ENCODE measurements around the gene PLXNB2.

Gene PLXNB2

DNA sequence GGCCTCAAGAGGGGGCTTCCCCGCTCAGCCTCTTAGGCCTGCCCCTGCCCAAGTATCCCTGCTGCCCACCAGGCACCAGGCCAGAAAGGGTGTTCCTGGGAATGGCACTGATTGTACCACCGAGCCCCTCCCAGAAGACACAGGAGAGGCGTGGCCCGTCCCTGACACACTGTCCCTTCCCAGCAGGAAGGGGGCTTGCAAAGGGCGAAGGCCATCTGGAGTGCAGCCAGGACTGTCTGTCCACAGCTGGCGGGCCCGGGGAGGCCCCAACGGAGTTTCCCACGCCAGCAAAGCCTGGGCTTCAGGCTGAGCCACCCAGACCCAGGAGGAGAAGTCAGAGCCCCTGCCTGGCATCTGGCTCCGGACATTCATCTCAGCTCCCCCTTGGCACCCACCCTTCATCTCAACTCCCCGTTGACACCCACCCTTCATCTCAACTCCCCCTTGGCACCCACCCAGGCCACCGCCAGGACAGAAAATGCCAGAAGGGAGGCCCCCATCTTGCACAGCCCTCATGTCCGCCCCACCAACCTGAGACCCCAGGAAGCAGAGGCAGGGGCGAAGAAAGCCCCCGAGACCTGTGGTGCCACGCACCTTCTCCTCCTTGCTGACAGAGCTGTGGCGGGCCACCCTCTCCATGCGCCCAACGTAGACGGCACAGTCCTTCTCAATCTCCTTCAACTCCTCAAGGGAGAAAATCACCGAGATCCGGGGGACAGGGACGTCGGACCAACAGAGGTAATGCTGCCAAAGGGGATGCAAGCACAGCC lies 82.1 kb downstream of the PLXNB2 start:
- no peak for DNase-seq
